NCI-H146 treated with DMSO at 0.1 percent for 48 hours (cell line): ENCODE data around the gene MYRIP.
"Not testable (repeated sequence)": the region's sequence is repeated elsewhere in the genome, so short reads cannot be mapped to it uniquely, and the experiment has no call there.

Experiments
- DNase-seq: peaks from one replicate; lab custom pipeline; 2025; ENCODE audit not compliant: unreplicated experiment; lab: John Stamatoyannopoulos, UW

Gene MYRIP

GRCh38 chr3:40264451-40264850, 455.0 kb downstream of the MYRIP start:
- DNase-seq = no peak

DNA sequence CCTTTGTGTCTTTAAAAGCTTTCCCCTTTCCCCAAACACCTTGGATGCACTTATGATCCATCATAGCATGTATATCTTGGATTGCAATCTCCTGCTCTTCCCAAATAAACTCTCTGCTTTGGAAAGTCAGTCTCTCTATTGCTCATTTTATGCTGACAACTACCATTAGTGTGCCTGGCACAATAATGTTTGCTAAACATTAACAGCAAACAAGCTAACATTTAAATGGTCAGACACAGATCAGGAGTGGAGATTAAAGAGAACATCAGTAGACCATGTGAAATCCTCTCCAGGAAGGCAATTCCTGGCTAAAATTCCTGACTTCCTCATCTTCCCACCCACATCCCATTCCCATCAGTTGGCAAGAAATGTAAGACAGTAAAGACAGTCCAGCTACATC, 455.8 kb downstream of the MYRIP start:
- DNase-seq = no peak

DNA sequence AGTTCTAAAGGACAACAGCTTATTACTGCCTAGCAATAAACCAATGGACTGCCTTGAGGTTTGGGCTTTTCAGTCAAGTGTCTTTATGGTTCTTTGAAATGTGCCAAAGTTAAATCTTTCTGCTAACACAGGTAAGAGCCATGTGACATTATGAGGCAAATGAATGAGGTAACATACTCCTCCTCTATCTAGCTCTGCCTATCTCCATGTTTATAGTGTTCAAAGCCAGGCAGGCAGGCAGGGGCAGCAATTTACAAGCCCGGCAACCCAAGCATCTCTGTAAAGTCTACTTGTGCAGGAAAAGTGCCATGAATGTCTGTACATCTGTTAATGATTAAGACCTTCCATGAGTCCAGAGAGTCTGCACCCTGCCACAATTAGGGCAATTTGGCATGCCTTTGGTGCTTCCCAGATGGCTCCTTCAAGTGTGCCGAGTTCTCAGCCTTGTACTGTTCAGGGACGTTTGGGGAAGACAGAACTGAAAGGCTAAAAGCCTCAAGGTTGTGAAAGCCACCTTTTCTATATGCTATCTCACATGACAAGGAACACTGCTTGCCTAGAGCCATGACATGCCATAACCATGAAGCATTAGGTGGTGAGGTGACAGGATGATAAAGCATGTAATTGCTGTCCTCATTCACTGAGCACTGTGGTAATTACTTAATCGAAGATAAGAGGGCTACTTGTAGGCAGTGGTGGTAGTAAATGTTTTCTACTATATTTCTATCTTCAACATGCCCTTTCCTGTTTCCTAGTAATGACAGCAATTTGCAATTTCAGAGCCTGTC, 458.7 kb downstream of the MYRIP start:
- no peak for DNase-seq

DNA sequence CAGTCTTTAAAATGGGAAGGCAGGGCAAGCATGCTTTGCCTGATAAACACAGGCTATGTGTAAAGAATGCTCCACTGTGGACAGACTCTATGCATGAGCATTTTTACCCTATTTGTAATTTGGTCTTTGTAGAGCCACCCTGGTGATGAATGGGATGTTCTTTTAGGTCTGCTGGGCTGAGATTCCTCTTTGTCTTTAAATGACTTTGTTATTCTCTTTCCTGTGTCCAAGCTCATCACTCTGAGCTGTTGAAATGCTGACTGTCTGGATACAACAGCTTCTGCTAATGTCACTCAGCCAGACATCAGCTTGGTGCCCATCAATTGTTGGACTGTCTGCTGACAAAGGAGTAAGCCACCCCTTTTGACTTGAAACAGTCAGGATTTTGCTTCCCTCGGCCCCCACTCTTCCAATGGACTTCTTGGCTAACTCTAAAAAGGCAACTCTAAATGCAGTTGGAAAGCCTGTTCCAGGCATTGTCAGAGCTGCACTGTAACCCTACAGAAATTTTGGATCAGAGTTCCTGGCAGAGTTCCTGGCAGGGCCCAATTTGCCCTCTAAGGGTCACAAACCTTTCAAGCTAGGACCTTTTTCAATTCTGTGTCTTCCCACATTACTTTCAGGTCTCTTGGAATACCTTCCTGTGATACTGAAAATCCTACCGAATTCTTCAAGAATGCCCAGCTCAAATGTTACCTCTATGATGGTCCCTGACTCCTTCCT, 459.6 kb downstream of the MYRIP start:
- no peak for DNase-seq

GRCh38 chr3:40278791-40279190, 469.4 kb downstream of the MYRIP start:
- DNase-seq = no peak

DNA sequence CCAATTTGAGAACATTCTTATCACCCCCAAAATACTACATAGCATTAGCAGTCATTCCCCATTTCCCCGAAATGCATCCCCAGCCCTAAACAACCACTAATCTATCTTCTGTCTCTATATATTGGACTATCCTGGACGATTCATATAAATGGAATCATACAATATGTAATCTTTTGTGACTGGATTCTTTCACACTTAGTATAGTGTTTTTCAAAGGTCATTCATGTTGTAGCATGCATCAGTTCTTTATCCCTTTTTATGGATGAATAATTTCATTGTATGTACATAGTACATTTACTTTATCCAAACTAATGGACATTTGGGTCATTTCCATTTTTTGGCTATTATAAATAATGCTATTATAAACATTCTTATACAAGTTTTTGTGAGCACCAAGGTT, 472.6 kb downstream of the MYRIP start:
- DNase-seq = no peak

- DNase-seq = not testable (repeated sequence)
These were observed 473.6 kb downstream of the MYRIP start for GRCh38 chr3:40283057-40283456.

- DNase-seq = no peak
These were observed 477.8 kb downstream of the MYRIP start for GRCh38 chr3:40287248-40287647.

GRCh38 chr3:40290396-40290795, 481.0 kb downstream of the MYRIP start:
- no peak for DNase-seq

DNA sequence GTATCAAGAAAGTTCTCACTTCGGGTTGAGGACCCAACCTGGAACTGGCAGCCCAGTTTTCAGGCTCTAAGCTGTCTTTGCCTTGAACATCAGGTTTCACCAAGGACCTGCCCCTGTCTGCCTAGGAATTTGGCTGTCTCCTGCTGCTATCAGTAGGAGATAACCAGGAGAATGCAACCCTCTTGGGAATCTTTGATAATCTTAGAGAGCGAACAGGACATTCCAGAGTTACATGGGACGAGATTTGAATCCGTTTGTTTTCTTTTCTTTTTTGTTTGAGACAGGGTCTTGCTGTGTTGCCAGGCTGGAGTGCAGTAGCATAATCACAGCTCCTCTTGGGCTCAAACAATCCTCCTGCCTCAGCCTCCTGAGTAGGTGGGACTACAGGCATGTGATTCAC, 482.1 kb downstream of the MYRIP start:
- no peak for DNase-seq

- no peak for DNase-seq
These were observed 483.4 kb downstream of the MYRIP start for GRCh38 chr3:40292637-40293349.

DNA sequence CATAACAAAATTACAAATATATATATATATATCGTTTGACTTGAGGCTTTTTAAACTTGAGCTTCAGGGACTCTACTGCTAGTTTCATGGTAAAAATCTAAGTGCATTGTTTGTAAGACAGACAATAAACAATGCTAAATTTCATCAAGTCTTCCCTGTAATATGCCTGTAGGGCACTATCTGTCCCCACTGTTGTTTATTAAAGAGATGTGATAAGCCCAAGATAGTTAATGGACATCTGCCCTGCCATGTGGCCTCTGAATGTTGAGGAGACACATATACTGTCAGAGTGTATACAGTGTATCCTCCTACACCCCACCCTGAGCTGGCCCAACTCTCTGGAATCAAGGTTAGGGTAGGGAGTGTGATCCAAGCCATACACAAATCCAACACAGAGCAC, 485.0 kb downstream of the MYRIP start:
- no peak for DNase-seq

DNA sequence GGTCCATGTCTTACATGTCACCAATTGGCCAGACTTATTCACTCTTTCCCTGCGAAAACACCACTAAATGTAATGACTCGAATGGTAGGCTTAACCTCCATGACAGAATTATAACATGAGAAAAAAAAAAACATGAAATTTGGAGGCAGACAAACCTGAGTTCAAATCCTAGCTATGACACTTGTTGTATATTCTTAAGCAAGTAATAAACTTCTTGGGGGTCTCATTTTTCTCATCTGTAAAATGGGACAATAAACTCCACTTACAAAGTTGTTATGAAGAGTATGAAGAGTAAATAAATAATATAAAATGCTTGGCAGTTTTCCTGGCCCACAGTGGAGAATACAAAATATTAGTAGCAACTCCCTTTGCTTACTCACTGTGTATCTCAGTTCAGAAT, 488.7 kb downstream of the MYRIP start:
- no peak for DNase-seq

DNA sequence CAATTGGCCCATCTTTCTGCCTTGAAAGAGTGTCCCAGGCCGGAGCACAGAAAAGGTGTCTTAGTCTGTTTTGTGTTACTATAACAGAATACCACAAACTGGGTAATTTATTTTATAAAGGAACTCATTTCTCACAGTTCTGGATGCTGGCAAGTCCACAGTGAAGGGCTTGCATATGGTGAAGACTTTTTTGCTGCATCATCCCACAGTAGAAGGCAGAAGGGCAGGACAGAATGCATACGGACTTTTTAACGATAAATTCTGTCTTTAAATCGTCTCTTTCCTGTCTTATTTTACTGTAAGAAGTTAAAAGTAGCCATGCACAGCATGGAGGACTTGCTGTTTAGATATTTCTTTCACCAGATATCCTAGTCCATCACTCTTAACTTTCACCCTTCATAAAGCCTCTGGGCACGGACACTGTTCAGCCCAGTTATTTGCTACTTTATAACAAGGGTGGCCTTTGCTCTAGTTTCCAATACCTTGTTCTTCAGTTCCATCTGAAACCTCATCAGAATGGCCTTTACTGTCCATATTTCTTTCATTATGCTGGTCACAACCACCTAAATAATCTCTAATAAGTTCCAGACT, 489.8 kb downstream of the MYRIP start:
- no peak for DNase-seq

- DNase-seq = no peak
These were observed 490.4 kb downstream of the MYRIP start for GRCh38 chr3:40299721-40300335.

- DNase-seq = no peak
These were observed 493.4 kb downstream of the MYRIP start for GRCh38 chr3:40302784-40303183.

DNA sequence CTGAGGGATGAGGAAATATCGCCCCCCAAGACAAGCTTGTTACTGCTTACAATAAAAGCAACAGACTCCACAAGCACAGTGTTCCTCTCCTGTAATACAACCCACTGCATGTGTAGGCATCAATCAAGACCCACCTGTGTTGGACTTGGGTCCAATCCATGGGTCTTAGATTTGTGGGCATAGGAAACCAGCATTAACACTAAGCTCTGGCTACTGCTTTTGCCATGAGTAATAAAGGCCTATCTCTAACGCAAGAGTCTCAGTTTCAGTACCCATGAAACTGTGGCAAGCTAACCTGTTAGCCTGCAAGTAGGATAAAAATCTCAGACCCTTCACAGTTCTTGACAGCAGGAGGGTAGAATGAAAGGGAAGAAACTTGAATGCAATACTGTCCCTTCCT, 494.9 kb downstream of the MYRIP start:
- no peak for DNase-seq

GRCh38 chr3:40306336-40306735, 496.9 kb downstream of the MYRIP start:
- no peak for DNase-seq

- DNase-seq = no peak
These were observed 497.8 kb downstream of the MYRIP start for GRCh38 chr3:40307176-40307575.

GRCh38 chr3:40308725-40309417, 499.5 kb downstream of the MYRIP start:
- no peak for DNase-seq
